GM12891 (cell line): ENCODE data around the gene OLIG2.

Experiments
- POLR2A ChIP-seq: IDR thresholded peaks from 2 replicates; pipeline ENCODE4 v1.6.1; 2011; ENCODE audit warnings: low read depth, low read length, control low read depth
- POLR2AphosphoS5 ChIP-seq: IDR thresholded peaks from 2 replicates; pipeline ENCODE4 v1.6.1; 2011; ENCODE audit warnings: low read depth, low read length, control low read depth
- TAF1 ChIP-seq: IDR thresholded peaks from 2 replicates; pipeline ENCODE4 v1.6.1; 2011; ENCODE audit warnings: low read depth, low read length, control low read depth

DNA sequence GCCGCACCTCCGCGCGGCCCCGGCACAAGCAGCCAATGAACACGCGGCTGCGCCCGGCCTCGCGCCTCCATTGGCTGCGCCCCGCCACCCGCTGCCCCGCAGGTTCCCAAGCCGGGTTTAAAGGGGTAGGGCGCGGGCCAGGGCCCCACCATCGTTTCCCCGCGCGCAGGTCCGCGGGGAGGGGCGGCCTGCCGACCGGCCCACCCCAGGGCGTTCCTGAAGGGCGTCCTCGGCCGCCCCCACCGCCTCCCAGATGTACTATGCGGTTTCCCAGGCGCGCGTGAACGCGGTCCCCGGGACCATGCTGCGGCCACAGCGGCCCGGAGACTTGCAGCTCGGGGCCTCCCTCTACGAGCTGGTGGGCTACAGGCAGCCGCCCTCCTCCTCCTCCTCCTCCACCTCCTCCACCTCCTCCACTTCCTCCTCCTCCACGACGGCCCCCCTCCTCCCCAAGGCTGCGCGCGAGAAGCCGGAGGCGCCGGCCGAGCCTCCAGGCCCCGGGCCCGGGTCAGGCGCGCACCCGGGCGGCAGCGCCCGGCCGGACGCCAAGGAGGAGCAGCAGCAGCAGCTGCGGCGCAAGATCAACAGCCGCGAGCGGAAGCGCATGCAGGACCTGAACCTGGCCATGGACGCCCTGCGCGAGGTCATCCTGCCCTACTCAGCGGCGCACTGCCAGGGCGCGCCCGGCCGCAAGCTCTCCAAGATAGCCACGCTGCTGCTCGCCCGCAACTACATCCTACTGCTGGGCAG lies 44.4 kb downstream of the OLIG2 start, which contains the start of gene OLIG1:
- TF ChIP-seq POLR2AphosphoS5 (no peak), POLR2A (no peak), TAF1 (no peak)
